HEK293T (cell line): ENCODE measurements around the gene SFTPA1.

ENCODE experiments used
- BHLHE40 ChIP-seq: fragments of 450-650 bp; IDR thresholded peaks from 2 replicates; pipeline ENCODE4 v1.6.1; 2016; ENCODE audit warnings: mild to moderate bottlenecking, moderate library complexity, borderline replicate concordance
- FOXA1 ChIP-seq: fragments of 450-650 bp; IDR thresholded peaks from 2 replicates; pipeline ENCODE4 v1.6.1; 2016; ENCODE audit warnings: mild to moderate bottlenecking
- FOXK2 ChIP-seq: fragments of 450-650 bp; IDR thresholded peaks from 2 replicates; pipeline ENCODE4 v1.6.1; 2016; ENCODE audit warnings: mild to moderate bottlenecking
- HDGF ChIP-seq: fragments of 450-650 bp; IDR thresholded peaks from 2 replicates; pipeline ENCODE4 v1.6.1; 2017; ENCODE audit warnings: antibody characterized with exemption, borderline replicate concordance
- L3MBTL2 ChIP-seq: fragments of 450-650 bp; conservative IDR thresholded peaks from 2 replicates; pipeline ENCODE4 v1.6.1; 2016; ENCODE audit warnings: mild to moderate bottlenecking
- LEF1 ChIP-seq: fragments of 450-650 bp; IDR thresholded peaks from 2 replicates; pipeline ENCODE4 v1.6.1; 2017; ENCODE audit warnings: mild to moderate bottlenecking, borderline replicate concordance
- NFRKB ChIP-seq: fragments of 450-650 bp; IDR thresholded peaks from 2 replicates; pipeline ENCODE4 v1.6.1; 2016; ENCODE audit warnings: mild to moderate bottlenecking, moderate library complexity
- SP1 ChIP-seq: fragments of 450-650 bp; IDR thresholded peaks from 2 replicates; pipeline ENCODE4 v1.6.1; 2017
- SUZ12 ChIP-seq: fragments of 450-650 bp; IDR thresholded peaks from 2 replicates; pipeline ENCODE4 v1.6.1; 2016; ENCODE audit warnings: mild to moderate bottlenecking
- TARDBP ChIP-seq: fragments of 450-650 bp; IDR thresholded peaks from 2 replicates; pipeline ENCODE4 v1.6.1; 2016
- ZNF384 ChIP-seq: fragments of 450-650 bp; IDR thresholded peaks from 2 replicates; pipeline ENCODE4 v1.6.1; 2016

- no peak for TF ChIP-seq NFRKB
- no peak for TF ChIP-seq HDGF
- no peak for TF ChIP-seq FOXK2
- no peak for TF ChIP-seq LEF1
- no peak for TF ChIP-seq BHLHE40
- TF ChIP-seq TARDBP: no peak
- TF ChIP-seq L3MBTL2: no peak
- no peak for TF ChIP-seq ZNF384
- no peak for TF ChIP-seq SUZ12
- no peak for TF ChIP-seq SP1
- no peak for TF ChIP-seq FOXA1
These were observed 17.4 kb upstream of the SFTPA1 start for GRCh38 chr10:79593377-79593776.
